Fibroblast of the conjunctiva (primary cell): ENCODE measurements around the gene SLC9A5.

Source experiments
- DNase-seq: peaks from one replicate; pipeline ENCODE4 v3.0.0-alpha.2; 2010; ENCODE audit warnings: low read depth

Gene SLC9A5

DNA sequence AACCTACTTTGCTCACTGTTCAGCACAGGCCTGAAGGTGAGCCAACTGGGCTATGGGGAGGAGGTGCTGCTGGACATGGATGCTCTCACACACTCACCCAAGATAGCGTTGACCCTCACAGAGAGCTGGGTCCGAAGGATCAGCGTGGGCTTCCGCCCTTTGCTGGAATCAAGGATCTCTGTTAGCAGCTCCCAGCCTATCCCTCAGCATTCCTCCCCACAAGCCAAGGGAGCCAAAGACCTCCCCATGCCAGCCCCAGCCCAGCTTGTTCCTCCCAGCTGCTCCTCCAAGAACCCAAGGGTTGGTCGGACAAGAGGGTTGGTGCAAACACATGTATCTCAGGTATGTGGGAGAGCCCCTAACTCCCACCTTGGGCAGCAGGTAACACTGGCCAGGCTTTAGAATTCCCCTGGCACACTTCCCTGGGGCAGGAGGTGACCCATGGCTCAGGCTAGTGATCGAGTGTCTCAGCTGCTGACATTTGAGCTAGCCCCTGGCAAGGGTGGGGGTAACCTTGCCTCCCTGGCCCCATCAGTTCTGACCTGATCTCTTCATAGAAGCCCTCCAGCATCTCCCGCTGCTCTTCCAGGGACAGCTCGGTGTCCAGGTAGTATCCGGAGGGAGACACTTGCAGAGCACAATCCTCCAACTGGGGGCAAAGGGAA is 9.8 kb upstream of the SLC9A5 start:
- DNase-seq = no peak

GRCh38 chr16:67240506-67240905 is 8.3 kb upstream of the SLC9A5 start:
- DNase-seq = no peak

DNA sequence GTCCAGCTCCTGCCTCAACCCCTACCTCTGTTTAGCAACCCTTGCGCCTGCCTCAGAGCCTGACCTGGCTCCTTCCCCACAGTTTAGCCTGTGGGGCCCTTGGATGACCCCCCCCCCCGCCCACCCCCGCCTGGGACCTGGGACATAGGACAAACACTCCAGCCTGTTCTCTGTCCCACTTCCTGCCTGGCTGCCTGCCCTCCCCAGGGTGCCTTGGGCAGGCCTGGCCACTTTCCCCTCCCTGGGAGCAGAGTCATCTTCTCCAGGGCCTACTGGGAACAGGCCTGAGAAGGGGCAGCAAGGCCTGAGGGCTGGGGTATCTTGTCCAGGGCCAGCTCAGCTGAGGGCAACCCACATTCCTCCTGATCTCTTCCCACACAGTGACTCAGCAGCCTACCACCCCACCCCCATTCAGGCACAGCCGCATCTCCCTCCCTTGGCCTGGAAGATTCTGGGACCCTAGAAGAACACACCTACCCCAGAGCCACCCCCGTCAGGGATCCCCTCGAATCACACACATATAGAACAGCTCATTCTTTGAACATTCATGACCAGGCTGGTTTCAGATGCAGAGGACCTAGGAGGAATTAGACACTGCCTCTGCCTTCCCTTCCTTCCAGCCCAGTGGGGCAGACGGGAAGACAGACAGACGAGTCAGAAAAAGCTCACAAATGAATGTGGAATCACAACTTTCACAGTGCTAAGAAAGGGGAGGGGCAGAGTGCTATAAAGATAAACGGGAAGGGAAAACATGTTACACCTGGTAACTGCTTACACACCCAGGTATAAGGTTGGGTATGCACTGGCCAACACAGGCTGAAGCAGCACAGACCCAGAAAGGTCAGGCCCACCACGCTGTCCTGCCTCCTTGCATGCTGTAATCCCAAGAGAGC is 7.5 kb upstream of the SLC9A5 start:
- peak; percentile 41 for DNase-seq

- DNase-seq = no peak
These were observed 6.5 kb upstream of the SLC9A5 start for GRCh38 chr16:67242138-67242730.

- DNase-seq = no peak
These were observed 5.3 kb upstream of the SLC9A5 start for GRCh38 chr16:67243481-67243880.

DNA sequence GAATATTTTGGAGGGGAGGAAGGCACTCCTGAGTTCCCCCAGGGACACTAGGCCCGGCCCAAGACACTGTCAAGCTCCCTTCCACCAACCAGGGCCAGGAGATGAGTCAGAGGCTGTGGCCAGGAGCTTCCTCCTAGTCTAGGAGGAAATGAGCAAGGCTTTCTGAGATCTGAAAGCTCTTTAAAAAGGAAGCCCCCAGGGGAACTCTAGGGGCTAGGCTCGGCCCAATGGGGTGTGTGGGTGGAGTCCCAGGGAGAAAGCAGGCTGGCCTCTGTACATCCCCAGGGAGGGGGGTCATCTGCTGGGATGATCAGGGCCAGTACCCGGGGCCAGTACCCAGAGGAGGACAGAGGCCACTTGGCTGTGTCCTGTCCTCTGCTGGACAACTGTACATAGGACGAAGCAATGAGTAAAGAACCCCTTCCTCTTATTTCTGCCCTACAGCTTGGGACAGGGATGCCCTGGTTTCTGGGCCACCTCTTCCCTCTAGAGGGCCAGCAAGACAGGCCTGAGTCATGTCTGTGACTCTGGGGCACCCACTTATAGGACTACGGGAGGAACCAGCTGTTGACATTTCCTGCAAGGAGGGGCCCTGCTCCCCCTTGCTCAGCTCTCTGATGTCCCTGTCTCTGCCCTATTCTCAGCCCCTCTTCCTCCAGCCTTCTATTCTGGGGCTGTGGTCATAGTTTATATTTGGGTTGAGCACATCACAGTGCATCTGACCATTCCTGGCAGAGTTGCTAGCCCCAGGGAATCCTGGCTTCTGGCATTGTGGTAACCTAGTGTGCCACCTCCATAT is 4.2 kb upstream of the SLC9A5 start:
- peak; percentile 74 for DNase-seq

DNA sequence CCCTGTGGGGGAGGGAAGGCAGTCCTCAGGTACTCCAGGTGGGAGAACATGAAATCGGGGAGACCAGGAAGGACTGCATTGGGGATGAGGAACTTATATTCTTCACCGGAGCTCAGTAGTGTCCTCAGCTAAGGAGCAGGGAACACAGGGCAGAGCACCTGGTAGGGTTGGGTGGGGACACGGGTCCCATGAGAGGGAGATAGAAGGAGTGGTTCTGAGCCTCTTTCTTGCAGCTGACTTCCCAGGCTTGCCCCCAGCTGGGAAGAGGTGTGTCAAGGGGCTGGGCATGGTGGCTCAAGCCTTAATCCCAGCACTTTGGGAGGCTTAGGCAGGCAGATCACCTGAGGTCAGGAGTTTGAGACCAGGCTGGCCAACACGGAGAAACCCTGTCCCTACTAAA is 3.6 kb upstream of the SLC9A5 start:
- DNase-seq = no peak

DNA sequence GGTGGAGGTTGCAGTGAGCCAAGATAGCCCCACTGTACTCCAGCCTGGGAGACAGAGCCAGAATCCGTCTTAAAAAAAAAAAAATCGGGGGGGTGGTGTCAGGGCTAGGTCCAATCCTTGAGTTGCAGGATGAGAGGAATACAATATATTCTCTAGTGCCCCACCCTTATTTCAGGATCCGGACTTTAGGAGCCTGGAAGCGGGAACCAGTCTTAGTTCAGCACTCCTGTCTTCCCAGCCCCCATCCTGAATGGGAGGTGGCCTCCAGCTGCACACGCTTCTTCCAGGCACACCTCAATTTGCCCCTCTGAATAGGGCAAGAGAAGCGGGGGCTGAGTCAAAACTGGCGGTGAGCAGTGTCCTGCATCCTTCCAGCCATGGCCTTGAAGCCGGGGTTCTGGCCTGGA is 3.1 kb upstream of the SLC9A5 start:
- no peak for DNase-seq

- peak; percentile 87 for DNase-seq
These were observed 2.6 kb upstream of the SLC9A5 start for GRCh38 chr16:67246081-67246755.

DNA sequence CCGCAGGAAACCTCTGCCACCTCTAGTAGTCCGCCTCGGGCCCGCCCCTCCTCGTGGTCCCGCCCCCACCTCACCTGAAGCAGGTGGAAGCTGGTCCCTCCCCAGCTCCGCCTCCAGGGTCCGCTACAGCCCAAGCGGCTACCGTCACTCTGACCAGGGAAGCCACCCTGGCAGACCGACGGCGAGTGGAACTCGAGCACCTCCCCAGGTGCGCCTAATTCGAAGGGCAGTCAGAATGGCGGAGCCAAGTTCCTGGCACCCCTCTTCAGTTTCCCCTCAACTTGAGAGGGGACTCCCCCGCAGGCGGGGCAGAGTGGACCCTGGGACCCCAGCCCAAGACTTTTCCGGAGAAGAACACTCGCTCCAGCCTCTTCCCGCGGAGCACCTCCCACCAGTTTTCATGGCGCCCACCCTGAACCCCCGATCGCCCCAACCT is 2.0 kb upstream of the SLC9A5 start:
- DNase-seq = no peak

- peak; percentile 93 for DNase-seq
These were observed 1.3 kb upstream of the SLC9A5 start, which contains the start of gene FHOD1 for GRCh38 chr16:67247192-67248072. Gene FHOD1, minus strand, starts transcription at chr16:67247481. Its CDS starts 71 bp downstream, at chr16:67247410.

DNA sequence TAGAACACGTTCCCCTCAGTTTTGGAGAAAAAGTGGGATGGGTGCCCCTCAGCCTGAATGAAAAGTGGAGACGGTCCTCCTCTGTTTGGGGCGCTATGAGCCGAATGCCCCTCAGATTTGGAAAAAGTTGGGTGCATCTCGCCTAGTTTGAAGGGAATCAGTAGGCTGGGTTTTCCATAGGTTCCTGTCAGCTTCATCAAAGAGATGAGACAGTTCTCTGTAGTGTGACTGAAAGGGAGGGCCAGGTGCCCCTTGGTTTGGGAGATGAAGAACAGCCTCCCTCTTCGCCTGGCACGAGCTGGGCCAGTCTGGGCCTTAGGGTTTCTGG is 742 bp upstream of the SLC9A5 start:
- no peak for DNase-seq

DNA sequence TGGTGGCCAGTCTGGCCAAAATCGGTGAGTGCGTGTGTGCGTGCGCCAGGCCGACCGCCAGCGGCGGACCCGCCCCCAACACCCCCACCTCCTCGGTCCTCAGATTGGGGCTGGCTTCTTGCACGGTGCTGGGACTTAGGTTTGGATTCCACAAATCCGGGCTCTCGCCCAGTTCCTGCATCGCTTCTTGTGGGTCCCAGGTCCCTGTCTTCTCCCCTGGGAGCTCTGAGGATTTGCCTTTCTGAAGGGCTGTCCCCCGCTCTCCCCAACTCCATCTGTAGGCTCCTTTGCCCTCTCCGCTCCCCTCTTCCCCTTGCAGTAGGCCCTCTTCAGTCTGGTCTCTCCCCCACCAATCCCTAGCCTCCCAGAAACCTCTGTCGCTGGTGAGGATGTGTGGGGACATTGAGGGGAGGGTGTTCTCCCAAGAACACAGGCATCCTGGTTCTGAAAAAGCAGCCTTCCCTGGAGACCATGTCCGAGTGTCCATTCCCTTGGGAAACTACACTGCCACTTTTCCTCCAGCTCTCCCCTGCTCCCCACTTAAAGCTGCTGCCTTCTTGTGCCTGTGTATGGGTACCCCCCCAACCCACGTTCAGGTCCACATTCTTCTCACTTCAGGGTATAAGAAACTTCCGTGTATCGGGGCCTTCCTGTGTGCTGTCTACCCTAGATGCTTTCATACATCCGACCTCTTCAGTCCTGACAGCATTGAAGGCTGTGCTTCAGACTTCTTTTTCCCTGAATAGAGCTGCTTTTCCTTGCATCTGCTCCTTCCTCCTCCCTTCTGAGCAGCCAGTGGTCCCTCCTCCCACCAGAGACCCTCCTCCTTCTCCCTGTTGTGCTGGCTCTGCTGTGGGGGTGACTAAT is 632 bp downstream of the SLC9A5 start:
- DNase-seq = no peak

GRCh38 chr16:67250045-67250327 is 1.2 kb downstream of the SLC9A5 start:
- no peak for DNase-seq

DNA sequence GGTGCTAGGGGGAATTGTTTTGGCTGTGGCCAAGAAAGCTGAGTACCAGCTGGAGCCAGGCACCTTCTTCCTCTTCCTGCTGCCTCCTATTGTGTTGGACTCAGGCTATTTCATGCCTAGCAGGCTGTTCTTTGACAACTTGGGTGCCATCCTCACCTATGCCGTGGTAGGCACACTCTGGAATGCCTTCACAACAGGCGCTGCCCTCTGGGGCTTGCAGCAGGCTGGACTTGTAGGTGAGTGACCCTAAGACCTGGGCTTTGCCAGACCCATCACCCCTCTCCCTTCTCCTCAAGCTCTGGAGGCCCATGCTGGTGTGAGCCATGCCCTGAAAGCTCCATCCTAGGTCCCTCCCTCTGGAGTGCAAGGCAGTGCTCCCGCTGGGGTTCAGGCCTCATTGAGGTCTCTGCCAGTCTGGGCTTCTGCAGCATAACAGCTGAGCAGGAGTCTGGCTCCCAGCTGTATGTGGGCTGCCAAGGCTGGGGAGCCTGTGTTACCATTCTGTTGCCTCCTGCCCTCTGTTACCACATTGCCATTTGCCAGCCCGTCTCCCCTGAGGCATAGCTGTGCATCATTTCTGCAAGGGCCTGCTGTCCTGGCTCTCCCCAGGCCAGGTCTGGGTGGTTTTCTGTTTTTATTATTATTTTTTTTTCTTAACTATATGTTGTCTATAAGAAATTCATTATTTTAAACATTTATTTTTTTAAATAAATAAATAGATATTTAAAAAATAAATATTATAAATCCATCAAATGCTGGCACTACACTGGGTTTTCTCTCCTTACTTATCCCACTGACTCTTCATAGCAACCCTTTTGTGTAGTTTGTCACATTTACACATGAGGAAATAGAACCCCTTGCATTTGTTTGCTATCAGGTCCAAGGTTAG is 4.1 kb downstream of the SLC9A5 start:
- DNase-seq = no peak

DNA sequence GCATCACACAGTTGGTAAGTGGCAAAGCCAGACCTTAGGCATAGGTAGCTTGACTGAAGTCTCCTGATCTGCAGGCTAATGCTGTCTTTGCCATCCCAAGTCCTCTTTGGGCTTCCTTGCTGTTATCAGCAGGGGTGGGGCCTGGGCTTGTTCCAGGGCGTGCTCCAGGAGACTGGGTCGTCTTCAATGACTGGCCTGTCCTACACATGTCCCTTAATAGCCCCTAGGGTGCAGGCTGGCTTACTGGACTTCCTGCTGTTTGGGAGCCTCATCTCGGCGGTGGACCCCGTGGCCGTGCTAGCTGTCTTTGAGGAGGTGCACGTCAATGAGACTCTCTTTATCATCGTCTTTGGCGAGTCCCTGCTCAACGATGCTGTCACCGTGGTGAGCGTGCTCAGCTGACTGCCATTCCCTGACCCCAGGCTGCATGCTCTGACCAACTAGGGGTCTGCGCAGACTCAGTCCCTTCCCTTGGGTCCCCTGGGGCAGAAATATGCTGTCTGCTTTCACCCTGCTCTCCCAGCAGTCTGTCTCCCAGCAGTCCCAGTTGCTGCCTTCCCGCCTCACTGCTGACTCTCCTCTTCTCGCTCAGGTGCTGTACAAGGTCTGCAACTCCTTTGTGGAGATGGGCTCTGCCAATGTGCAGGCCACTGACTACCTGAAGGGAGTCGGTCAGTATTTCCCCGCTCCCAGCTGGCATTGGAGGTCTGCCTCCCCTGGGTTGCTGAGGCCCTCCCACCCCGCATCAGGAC is 6.2 kb downstream of the SLC9A5 start:
- DNase-seq = no peak

- DNase-seq = no peak
These were observed 6.9 kb downstream of the SLC9A5 start for GRCh38 chr16:67255553-67256221.
